Mesendoderm (in vitro differentiated cells): ENCODE results near the gene C17orf114.

Experiments used
- DNase-seq: peaks from one replicate; pipeline ENCODE4 v3.0.0; 2013
- H2AK5ac ChIP-seq: 2 replicates; pipeline ENCODE4 v1.6.1; 2013; ENCODE audit warnings: low read length, inconsistent platforms
- H2BK120ac ChIP-seq: 2 replicates; pipeline ENCODE4 v1.6.1; 2013; ENCODE audit warnings: low read depth, mild to moderate bottlenecking, low read length, moderate library complexity, mixed read lengths
- H2BK15ac ChIP-seq: replicated peaks from 2 replicates; pipeline ENCODE4 v1.6.1; 2013; ENCODE audit warnings: low read depth, mild to moderate bottlenecking, moderate library complexity
- H2BK5ac ChIP-seq: 2 replicates; pipeline ENCODE4 v1.6.1; 2013; ENCODE audit warnings: low read length, inconsistent platforms
- H3K18ac ChIP-seq: 2 replicates; pipeline ENCODE4 v1.6.1; 2013; ENCODE audit warnings: mild to moderate bottlenecking, low read length, mixed read lengths
- H3K23ac ChIP-seq: one replicate; pipeline ENCODE4 v1.6.1; 2013; ENCODE audit warnings: low read length
- H3K27ac ChIP-seq: 2 replicates; pipeline ENCODE4 v1.5.1; 2013; ENCODE audit warnings: low read depth, mild to moderate bottlenecking, inconsistent platforms, low read length, moderate library complexity
- H3K27me3 ChIP-seq: 2 replicates; pipeline ENCODE4 v1.6.1; 2013; ENCODE audit warnings: low read length, control low read depth, mild to moderate bottlenecking, inconsistent platforms; ENCODE audit not compliant: insufficient read depth, poor library complexity
- H3K36me3 ChIP-seq: 2 replicates; pipeline ENCODE4 v1.6.1; 2013; ENCODE audit warnings: low read length, inconsistent platforms; ENCODE audit not compliant: control insufficient read depth, insufficient read depth
- H3K4ac ChIP-seq: one replicate; pipeline ENCODE4 v1.6.1; 2013; ENCODE audit warnings: low read depth, mild to moderate bottlenecking, low read length, moderate library complexity
- H3K4me1 ChIP-seq: 2 replicates; pipeline ENCODE4 v1.6.1; 2013; ENCODE audit warnings: low read depth, low read length, inconsistent platforms; ENCODE audit not compliant: control insufficient read depth
- H3K4me2 ChIP-seq: 2 replicates; pipeline ENCODE4 v1.6.1; 2013; ENCODE audit warnings: low read length
- H3K4me3 ChIP-seq: 2 replicates; pipeline ENCODE4 v1.5.1; 2013; ENCODE audit warnings: mild to moderate bottlenecking, low read length
- H3K56ac ChIP-seq: one replicate; pipeline ENCODE4 v1.6.1; 2013; ENCODE audit warnings: low read length
- H3K79me1 ChIP-seq: 2 replicates; pipeline ENCODE4 v1.6.1; 2013; ENCODE audit warnings: low read length, inconsistent platforms
- H3K79me2 ChIP-seq: 2 replicates; pipeline ENCODE4 v1.6.1; 2013; ENCODE audit warnings: mild to moderate bottlenecking, low read length; ENCODE audit not compliant: control insufficient read depth, insufficient read depth
- H3K9ac ChIP-seq: 2 replicates; pipeline ENCODE4 v1.6.1; 2013; ENCODE audit warnings: low read length, inconsistent platforms
- H4K5ac ChIP-seq: one replicate; pipeline ENCODE4 v1.6.1; 2013; ENCODE audit warnings: low read length
- H4K8ac ChIP-seq: one replicate; pipeline ENCODE4 v1.6.1; 2013; ENCODE audit warnings: low read depth, mild to moderate bottlenecking, control low read depth, low read length, moderate library complexity
- WGBS: extraction: QIAGEN DNeasy Blood & Tissue Kit; methylation state at CpG from one replicate; pipeline ENCODE4 v1.1.7; 2013; ENCODE audit warnings: low lambda C conversion rate, missing lambda C conversion rate; ENCODE audit not compliant: insufficient coverage; ENCODE audit errors: extremely low coverage; 5-methylcytosine and 5-hydroxymethylcytosine counted together

Gene C17orf114

GRCh38 chr17:4759776-4760236 is 42.3 kb downstream of the C17orf114 start:
- Histone ChIP-seq H2BK5ac (no peak overlapping the region), H3K56ac (no peak overlapping the region), H2BK120ac (no peak overlapping the region), H2AK5ac (no peak overlapping the region), H3K4ac (no peak overlapping the region), H3K18ac (no peak overlapping the region), H2BK15ac (no peak overlapping the region), H4K8ac (no peak overlapping the region), H3K9ac (no peak overlapping the region), H3K4me1 (no peaks in the 10 kb centered on the region), H3K79me1 (no peaks in the 10 kb centered on the region), H3K23ac (no peak overlapping the region), H3K36me3 (no peaks in the 10 kb centered on the region), H3K27me3 (no peaks in the 10 kb centered on the region), H3K79me2 (no peaks in the 10 kb centered on the region), H3K4me2 (no peak overlapping the region), H4K5ac (no peak overlapping the region), H3K27ac (no peak overlapping the region), H3K4me3 (no peak overlapping the region)
- DNase-seq: no peak
- no CpG with 5 or more reads among the region's 10 CpGs for WGBS

DNA sequence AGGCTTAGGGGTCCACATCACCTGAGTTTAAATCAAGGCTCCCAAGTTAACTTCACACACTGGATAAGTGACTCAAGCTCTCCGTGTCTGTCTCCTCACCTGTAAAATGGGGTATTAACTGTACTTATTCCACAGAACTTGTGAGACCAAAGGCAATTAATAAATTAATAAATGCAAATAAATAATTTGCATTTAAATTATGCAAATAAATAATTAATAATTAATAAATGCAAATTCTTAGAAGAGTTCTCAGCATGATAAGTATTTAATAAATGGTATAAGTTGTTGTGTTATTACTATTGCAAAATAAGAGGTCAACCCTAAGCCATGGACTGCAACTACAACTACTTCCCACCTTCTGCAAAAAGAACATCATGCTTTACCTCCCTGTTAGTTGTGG is 48.7 kb downstream of the C17orf114 start:
- no peaks in the 10 kb centered on the region for H3K79me1 ChIP-seq
- no peak overlapping the region for H3K4ac ChIP-seq
- no peak overlapping the region for H2BK5ac ChIP-seq
- H3K23ac ChIP-seq: no peak overlapping the region
- no peak overlapping the region for H3K9ac ChIP-seq
- no peak overlapping the region for H2AK5ac ChIP-seq
- H3K4me2 ChIP-seq: no peak overlapping the region
- H4K5ac ChIP-seq: no peak overlapping the region
- H3K18ac ChIP-seq: no peak overlapping the region
- DNase-seq: no peak
- H3K79me2 ChIP-seq: no peaks in the 10 kb centered on the region
- no CpG with 5 or more reads among the region's 1 CpG for WGBS
- no peaks in the 10 kb centered on the region for H3K36me3 ChIP-seq
- no peak overlapping the region for H3K56ac ChIP-seq
- H2BK15ac ChIP-seq: no peak overlapping the region
- no peak overlapping the region for H3K27ac ChIP-seq
- no peak overlapping the region for H3K4me3 ChIP-seq
- H3K27me3 ChIP-seq: no peaks in the 10 kb centered on the region
- H4K8ac ChIP-seq: no peak overlapping the region
- no peak overlapping the region for H2BK120ac ChIP-seq
- H3K4me1 ChIP-seq: no peaks in the 10 kb centered on the region

DNA sequence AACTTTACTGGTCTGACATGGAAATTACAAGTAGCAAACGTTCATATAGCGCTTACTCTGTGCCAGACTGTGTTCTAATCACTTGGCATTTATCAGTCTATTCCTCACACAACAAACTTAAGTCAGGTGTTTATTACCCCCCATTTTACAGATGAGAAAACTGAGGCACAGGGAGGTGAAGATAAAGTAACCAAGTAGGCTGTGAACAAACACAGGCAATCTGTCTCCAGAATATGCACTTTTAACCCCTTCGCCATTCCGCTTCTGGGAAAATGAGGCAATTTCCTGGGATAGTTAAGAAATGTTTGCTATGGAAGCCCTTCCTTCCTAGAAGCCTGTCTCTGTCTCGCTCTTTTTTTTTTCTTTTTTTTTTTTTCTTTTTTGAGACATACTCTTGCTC is 50.2 kb downstream of the C17orf114 start:
- Histone ChIP-seq H2BK15ac (no peak overlapping the region), H3K27ac (no peak overlapping the region), H3K56ac (no peak overlapping the region), H3K36me3 (no peaks in the 10 kb centered on the region), H3K79me2 (no peaks in the 10 kb centered on the region), H4K8ac (no peak overlapping the region), H2BK5ac (no peak overlapping the region), H3K9ac (no peak overlapping the region), H4K5ac (no peak overlapping the region), H3K4me3 (no peak overlapping the region), H2BK120ac (no peak overlapping the region), H3K23ac (no peak overlapping the region), H3K4ac (no peak overlapping the region), H3K79me1 (no peaks in the 10 kb centered on the region), H2AK5ac (no peak overlapping the region), H3K4me1 (no peaks in the 10 kb centered on the region), H3K27me3 (no peaks in the 10 kb centered on the region), H3K18ac (no peak overlapping the region), H3K4me2 (no peak overlapping the region)
- no CpG with 5 or more reads among the region's 5 CpGs for WGBS
- no peak for DNase-seq
